ENCODE data around the gene RASA2.
"Not testable (repeated sequence)": the region's sequence is repeated elsewhere in the genome, so short reads cannot be mapped to it uniquely, and the experiment has no call there.

Gene RASA2

DNA sequence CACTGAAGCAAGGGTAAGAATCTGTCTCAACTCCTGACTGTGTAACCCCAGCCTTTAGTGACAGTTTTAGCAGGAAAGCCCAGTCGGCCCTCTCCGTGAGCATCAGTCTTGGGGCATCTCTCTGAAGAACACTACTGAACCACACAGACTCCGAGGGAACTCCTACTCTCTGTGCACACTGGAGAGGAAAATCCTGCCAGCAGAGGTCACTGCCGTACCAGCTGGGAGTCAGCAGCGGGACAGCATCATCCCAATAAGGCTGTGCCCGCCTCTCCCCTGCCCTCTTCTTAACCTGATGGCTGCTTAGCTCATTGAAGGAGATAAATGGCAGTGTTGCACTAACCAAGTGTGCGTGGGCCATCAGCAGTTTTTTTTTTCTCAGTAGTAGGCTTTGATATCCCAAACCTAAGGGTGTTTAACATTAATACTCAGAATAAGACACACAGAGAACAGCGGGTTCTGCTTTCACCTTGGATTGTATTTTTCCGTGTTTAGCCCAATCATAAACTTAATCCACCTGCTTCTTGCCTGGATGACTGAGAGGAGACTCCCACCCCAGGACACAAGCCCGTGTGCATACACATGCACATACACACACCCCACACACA, 26.6 kb upstream of the RASA2 start:
- H3K36me3 ChIP-seq (ENCODE audit: control insufficient read depth in 1 of 2, insufficient read depth in 2 of 2, low read length in 2 of 2) = no peaks in the 10 kb centered on the region
- H3K9me3 ChIP-seq (ENCODE audit: control insufficient read depth in 1 of 2, low read length in 2 of 2) = no peaks in the 10 kb centered on the region
- H3K4me1 ChIP-seq (ENCODE audit: control insufficient read depth in 1 of 2, insufficient read depth in 2 of 2, low read length in 2 of 2) = no peaks in the 10 kb centered on the region
- H3K27me3 ChIP-seq (ENCODE audit: low read depth, low read length) = no peaks in the 10 kb centered on the region
- H3K4me3 ChIP-seq (ENCODE audit: low read depth in 1 of 2, low read length in 2 of 2) = no peak overlapping the region
- no peak overlapping the region for H3K27ac ChIP-seq (ENCODE audit: low read length)

DNA sequence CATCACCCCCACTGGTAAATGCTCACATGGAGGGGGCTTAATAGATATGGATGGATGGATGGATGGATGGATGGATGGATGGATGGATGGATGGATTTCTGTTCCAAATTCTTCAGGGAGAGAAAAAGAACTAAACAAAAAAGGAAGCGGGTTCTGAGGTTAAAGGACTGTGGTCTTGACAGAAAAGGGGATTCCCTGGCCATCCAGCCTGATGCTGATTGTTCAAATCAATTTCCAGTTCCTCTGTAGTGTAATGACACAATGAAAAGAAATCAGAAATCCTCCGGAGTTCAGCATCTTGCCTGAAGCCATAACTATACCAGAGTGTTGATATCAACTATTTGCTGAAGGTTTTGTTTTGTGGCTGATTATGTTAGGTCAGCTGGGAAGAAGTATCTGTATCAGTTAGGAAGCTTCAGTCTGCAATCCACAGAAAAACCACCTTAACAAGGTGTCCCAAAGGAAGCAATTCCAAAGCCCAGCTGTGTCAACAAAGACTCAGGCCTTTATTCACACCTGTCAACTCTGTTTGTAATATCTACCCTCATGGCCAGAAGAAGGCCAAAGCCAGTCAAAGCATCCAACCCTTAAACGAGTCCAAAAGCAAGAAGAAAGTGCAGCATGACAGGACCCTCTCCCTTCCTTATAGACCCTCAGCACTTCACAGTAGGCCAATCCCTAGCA, 24.5 kb upstream of the RASA2 start:
- Histone ChIP-seq H3K4me1 (ENCODE audit: control insufficient read depth in 1 of 2, insufficient read depth in 2 of 2, low read length in 2 of 2) (no peaks in the 10 kb centered on the region), H3K27ac (ENCODE audit: low read length) (no peak overlapping the region), H3K36me3 (ENCODE audit: control insufficient read depth in 1 of 2, insufficient read depth in 2 of 2, low read length in 2 of 2) (no peaks in the 10 kb centered on the region), H3K4me3 (ENCODE audit: low read depth in 1 of 2, low read length in 2 of 2) (no peak overlapping the region), H3K27me3 (ENCODE audit: low read depth, low read length) (no peaks in the 10 kb centered on the region), H3K9me3 (ENCODE audit: control insufficient read depth in 1 of 2, low read length in 2 of 2) (no peaks in the 10 kb centered on the region)

DNA sequence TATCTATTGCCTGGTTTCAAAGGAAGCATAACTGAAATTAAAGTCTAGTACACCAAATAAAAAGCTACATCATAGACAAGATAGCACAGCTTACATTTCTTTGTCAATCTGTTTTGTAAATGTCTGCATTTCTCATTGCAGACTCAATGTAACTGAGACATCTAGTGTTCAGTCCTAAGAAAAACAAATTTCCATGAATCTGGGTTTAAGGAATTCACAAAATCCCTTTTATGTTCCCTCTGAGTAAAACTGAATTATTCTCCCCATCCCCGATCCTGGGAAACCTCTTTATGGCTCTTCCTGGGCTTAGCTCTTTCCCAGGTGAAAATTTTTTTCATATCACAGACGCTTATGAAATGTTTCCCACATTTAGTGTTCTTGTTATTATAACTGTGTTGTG, 21.6 kb upstream of the RASA2 start:
- H3K27me3 ChIP-seq (ENCODE audit: low read depth, low read length) = no peaks in the 10 kb centered on the region
- H3K36me3 ChIP-seq (ENCODE audit: control insufficient read depth in 1 of 2, insufficient read depth in 2 of 2, low read length in 2 of 2) = no peaks in the 10 kb centered on the region
- no peak overlapping the region for H3K27ac ChIP-seq (ENCODE audit: low read length)
- H3K4me1 ChIP-seq (ENCODE audit: control insufficient read depth in 1 of 2, insufficient read depth in 2 of 2, low read length in 2 of 2) = no peaks in the 10 kb centered on the region
- H3K9me3 ChIP-seq (ENCODE audit: control insufficient read depth in 1 of 2, low read length in 2 of 2) = no peaks in the 10 kb centered on the region
- H3K4me3 ChIP-seq (ENCODE audit: low read depth in 1 of 2, low read length in 2 of 2) = no peak overlapping the region

DNA sequence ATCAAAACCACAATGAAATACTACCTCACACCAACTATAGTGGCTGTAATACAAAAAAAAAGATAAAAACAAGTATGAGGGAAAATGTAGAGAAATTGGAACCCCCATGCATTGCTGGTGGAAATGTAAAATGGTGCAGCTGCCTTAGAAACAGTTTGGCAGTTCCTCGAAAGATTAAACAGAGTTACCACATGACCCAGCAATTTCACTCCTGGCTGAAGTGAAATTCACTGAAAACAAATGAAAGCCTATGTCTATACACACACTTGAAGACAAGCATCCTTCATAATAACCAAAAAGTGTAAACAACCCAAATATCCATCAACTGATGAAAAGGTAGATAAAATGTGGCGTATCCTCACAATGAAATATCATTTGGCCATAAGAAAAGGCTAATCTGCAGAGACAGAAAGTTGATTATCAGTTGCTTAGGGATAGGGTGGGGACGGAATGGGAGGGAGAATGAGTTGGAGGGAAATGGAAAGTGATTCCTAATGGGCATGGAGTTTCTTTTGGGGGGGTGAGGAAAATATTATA, 20.1 kb upstream of the RASA2 start:
- H3K4me3 ChIP-seq (ENCODE audit: low read depth in 1 of 2, low read length in 2 of 2) = no peak overlapping the region
- no peaks in the 10 kb centered on the region for H3K36me3 ChIP-seq (ENCODE audit: control insufficient read depth in 1 of 2, insufficient read depth in 2 of 2, low read length in 2 of 2)
- no peaks in the 10 kb centered on the region for H3K4me1 ChIP-seq (ENCODE audit: control insufficient read depth in 1 of 2, insufficient read depth in 2 of 2, low read length in 2 of 2)
- H3K27me3 ChIP-seq (ENCODE audit: low read depth, low read length) = no peaks in the 10 kb centered on the region
- no peaks in the 10 kb centered on the region for H3K9me3 ChIP-seq (ENCODE audit: control insufficient read depth in 1 of 2, low read length in 2 of 2)
- H3K27ac ChIP-seq (ENCODE audit: low read length) = no peak overlapping the region

DNA sequence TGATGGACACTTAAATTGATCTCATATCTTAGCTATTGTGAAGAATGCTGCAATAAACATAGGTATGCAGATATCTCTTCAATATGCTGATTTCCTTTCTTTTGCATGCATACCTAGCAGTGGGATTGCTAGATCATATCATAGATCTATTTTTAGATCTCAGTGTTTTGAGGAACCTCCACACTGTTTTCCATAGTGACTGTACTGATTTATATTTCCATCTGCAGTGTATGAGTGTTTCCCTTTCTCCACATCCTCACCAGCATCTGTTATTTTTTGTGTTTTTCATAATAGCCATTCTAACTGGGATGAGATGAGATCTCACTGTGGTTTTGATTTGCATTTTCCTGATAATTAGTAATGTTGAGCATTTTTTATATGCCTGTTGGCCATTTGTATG, 17.1 kb upstream of the RASA2 start:
- no peaks in the 10 kb centered on the region for H3K4me1 ChIP-seq (ENCODE audit: control insufficient read depth in 1 of 2, insufficient read depth in 2 of 2, low read length in 2 of 2)
- H3K4me3 ChIP-seq (ENCODE audit: low read depth in 1 of 2, low read length in 2 of 2) = no peak overlapping the region
- no peaks in the 10 kb centered on the region for H3K36me3 ChIP-seq (ENCODE audit: control insufficient read depth in 1 of 2, insufficient read depth in 2 of 2, low read length in 2 of 2)
- no peaks in the 10 kb centered on the region for H3K9me3 ChIP-seq (ENCODE audit: control insufficient read depth in 1 of 2, low read length in 2 of 2)
- H3K27me3 ChIP-seq (ENCODE audit: low read depth, low read length) = no peaks in the 10 kb centered on the region
- H3K27ac ChIP-seq (ENCODE audit: low read length) = no peak overlapping the region

DNA sequence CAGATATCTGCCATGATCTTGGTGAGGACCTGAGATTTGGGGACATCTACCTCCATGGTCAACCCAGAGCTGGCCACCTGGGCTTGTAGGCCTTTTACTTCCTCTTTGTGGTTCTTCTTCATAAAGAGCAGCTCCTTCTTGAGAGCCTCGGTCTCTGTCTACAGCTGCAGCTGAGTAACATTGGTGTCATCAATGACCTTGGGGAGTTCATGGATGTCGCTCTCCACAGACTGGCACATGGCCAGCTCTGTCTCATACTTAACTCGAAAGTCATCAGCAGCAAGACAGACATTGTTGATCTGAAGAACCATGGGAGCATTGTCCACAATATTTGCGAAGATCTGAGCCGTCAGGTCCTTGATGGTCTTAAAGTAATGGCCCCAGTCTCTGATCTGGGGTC, 15.7 kb upstream of the RASA2 start:
- no peak overlapping the region for H3K4me3 ChIP-seq (ENCODE audit: low read depth in 1 of 2, low read length in 2 of 2)
- H3K27me3 ChIP-seq (ENCODE audit: low read depth, low read length) = no peaks in the 10 kb centered on the region
- no peaks in the 10 kb centered on the region for H3K4me1 ChIP-seq (ENCODE audit: control insufficient read depth in 1 of 2, insufficient read depth in 2 of 2, low read length in 2 of 2)
- H3K36me3 ChIP-seq (ENCODE audit: control insufficient read depth in 1 of 2, insufficient read depth in 2 of 2, low read length in 2 of 2) = no peaks in the 10 kb centered on the region
- no peaks in the 10 kb centered on the region for H3K9me3 ChIP-seq (ENCODE audit: control insufficient read depth in 1 of 2, low read length in 2 of 2)
- no peak overlapping the region for H3K27ac ChIP-seq (ENCODE audit: low read length)

DNA sequence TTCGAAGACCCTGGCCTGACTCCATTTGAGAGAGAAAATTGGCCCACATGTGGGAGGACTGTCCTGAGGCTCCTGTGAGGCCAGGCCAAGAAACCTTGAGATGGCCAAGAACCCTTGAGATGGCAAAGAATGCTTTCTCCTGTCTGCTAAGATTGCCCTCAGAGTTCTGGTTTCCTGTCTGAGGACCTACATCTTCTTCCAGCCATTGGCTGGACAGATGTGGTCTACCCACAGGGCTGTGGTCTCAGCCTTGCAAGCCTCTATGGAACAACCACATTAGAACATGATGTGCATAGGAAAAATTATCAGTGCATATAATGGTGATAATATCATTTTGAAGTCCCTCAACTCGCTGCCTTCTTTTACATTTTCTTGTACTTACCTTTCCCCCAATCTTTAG, 10.8 kb upstream of the RASA2 start:
- Histone ChIP-seq H3K36me3 (ENCODE audit: control insufficient read depth in 1 of 2, insufficient read depth in 2 of 2, low read length in 2 of 2) (no peaks in the 10 kb centered on the region), H3K4me1 (ENCODE audit: control insufficient read depth in 1 of 2, insufficient read depth in 2 of 2, low read length in 2 of 2) (no peaks in the 10 kb centered on the region), H3K9me3 (ENCODE audit: control insufficient read depth in 1 of 2, low read length in 2 of 2) (no peaks in the 10 kb centered on the region), H3K4me3 (ENCODE audit: low read depth in 1 of 2, low read length in 2 of 2) (no peak overlapping the region), H3K27me3 (ENCODE audit: low read depth, low read length) (no peaks in the 10 kb centered on the region), H3K27ac (ENCODE audit: low read length) (no peak overlapping the region)

DNA sequence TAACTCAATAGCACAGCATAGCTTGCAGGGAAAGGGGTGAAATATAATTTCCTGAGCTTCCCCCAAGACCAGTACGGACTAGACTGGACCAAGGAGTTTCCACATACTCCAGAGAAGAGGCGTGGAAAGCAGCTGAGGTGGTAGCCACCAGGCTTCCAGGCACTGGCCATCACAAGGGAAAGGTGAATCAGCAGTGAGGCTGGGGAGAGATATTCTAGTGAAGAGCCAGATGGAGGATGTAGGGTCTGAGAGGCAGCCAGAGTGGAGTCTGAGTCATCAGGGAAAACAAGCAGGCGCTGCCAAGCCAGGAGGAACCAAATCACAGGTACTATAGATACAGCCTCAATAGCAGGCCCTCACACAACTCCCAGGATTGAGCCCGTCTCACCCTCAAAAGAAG, 9.6 kb upstream of the RASA2 start:
- Histone ChIP-seq H3K36me3 (ENCODE audit: control insufficient read depth in 1 of 2, insufficient read depth in 2 of 2, low read length in 2 of 2) (no peaks in the 10 kb centered on the region), H3K27ac (ENCODE audit: low read length) (no peak overlapping the region), H3K27me3 (ENCODE audit: low read depth, low read length) (no peaks in the 10 kb centered on the region), H3K9me3 (ENCODE audit: control insufficient read depth in 1 of 2, low read length in 2 of 2) (no peaks in the 10 kb centered on the region), H3K4me1 (ENCODE audit: control insufficient read depth in 1 of 2, insufficient read depth in 2 of 2, low read length in 2 of 2) (no peaks in the 10 kb centered on the region), H3K4me3 (ENCODE audit: low read depth in 1 of 2, low read length in 2 of 2) (no peak overlapping the region)

DNA sequence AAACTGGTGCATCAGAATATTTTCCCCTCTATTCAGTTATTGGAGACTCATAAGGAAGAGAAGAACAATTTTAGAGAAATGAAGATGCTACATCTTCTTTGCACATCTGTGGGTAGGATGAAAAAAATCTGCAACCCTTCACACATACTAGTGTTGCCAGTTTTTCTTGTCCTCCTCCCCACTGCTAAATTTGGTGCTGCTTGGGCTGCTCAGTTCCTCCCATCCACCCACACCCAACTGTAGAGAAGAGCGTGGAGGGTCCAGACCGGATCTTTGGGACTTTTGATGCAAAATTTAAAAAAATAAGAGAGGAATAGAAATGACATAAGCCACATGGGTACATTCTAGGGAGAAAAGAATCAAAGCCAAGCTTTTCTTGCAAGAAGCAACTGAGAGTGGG, 8.7 kb upstream of the RASA2 start:
- H3K27me3 ChIP-seq (ENCODE audit: low read depth, low read length) = no peaks in the 10 kb centered on the region
- no peaks in the 10 kb centered on the region for H3K9me3 ChIP-seq (ENCODE audit: control insufficient read depth in 1 of 2, low read length in 2 of 2)
- no peak overlapping the region for H3K27ac ChIP-seq (ENCODE audit: low read length)
- no peak overlapping the region for H3K4me3 ChIP-seq (ENCODE audit: low read depth in 1 of 2, low read length in 2 of 2)
- H3K4me1 ChIP-seq (ENCODE audit: control insufficient read depth in 1 of 2, insufficient read depth in 2 of 2, low read length in 2 of 2) = no peaks in the 10 kb centered on the region
- H3K36me3 ChIP-seq (ENCODE audit: control insufficient read depth in 1 of 2, insufficient read depth in 2 of 2, low read length in 2 of 2) = no peaks in the 10 kb centered on the region

DNA sequence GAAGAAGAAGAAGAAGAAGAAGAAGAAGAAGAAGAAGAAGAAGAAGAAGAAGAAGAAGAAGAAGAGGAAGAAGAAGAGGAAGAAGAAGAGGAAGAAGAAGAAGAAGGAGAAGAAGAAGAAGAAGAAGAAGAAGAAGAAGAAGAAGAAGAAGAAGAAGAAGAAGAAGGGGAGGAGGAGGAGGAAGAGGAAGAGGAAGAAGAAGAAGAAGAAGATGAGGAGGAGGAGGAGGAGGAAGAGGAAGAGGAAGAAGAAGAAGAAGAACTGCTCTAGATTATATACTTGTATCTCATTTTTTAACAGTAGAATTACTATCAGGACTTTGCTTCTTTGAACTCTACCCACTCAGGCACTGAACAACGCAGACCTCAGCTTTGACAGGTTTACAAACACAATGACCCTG, 8.0 kb upstream of the RASA2 start:
- not testable (repeated sequence) for H3K9me3 ChIP-seq (ENCODE audit: control insufficient read depth in 1 of 2, low read length in 2 of 2); H3K27me3 ChIP-seq (ENCODE audit: low read depth, low read length)

DNA sequence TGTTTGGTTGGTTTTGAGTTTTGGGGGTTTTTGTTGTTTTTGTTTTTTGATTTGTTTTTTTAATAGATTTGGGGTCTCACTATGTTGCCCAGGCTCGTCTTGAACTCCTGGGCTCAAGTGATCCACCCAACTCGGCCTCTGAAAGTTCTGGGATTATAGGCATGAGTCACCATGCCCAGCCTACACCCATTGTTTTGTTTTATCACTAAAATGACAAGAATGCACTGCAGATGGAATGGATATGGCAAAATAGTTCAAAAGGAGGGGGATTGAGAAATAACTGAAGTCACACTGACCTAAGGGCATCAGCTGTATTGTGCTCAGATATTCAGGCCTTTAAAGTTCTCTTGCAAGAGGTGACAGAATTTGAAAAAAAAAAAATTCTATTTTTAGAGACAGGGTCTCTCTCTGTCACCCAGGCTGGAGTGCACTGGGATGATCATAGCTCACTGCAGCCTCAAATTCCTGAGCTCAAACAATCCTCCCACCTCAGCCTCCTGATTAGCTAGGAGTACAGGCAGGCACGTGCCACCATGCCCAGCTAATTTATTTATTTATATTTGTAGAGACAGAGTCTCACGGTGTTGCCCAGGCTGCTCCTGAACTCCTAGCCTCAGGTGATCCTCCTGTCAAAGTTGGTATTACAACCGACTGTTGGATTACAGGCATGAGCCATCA, 4.4 kb upstream of the RASA2 start:
- Histone ChIP-seq H3K27me3 (ENCODE audit: low read depth, low read length) (no peaks in the 10 kb centered on the region), H3K4me1 (ENCODE audit: control insufficient read depth in 1 of 2, insufficient read depth in 2 of 2, low read length in 2 of 2) (no peaks in the 10 kb centered on the region), H3K36me3 (ENCODE audit: control insufficient read depth in 1 of 2, insufficient read depth in 2 of 2, low read length in 2 of 2) (no peaks in the 10 kb centered on the region), H3K4me3 (ENCODE audit: low read depth in 1 of 2, low read length in 2 of 2) (no peak overlapping the region), H3K9me3 (ENCODE audit: control insufficient read depth in 1 of 2, low read length in 2 of 2) (no peaks in the 10 kb centered on the region), H3K27ac (ENCODE audit: low read length) (no peak overlapping the region)

More for the DNA sequence above, 8.0 kb upstream of the RASA2 start:
- H3K4me3 ChIP-seq (ENCODE audit: low read depth in 1 of 2, low read length in 2 of 2); H3K27ac ChIP-seq (ENCODE audit: low read length); H3K36me3 ChIP-seq (ENCODE audit: control insufficient read depth in 1 of 2, insufficient read depth in 2 of 2, low read length in 2 of 2); H3K4me1 ChIP-seq (ENCODE audit: control insufficient read depth in 1 of 2, insufficient read depth in 2 of 2, low read length in 2 of 2): not testable (repeated sequence)
